Mesenteric fat pad (tissue), 1 donor: ENCODE measurements around the gene C6orf136. TPM values are rescaled to one million over a fixed set of nuclear protein-coding genes. Genes with fewer than 3 reads are reported as not detected.

Experiments used
- DNase-seq: peaks from one replicate; pipeline ENCODE4 v3.0.0-alpha.2; 2020; ENCODE audit warnings: low spot score
- long read RNA-seq: library from polyadenylated mRNA; unstranded; transcript quantifications from one replicate; pipeline ENCODE4 v2.0.0, GENCODE V29; 2020
- total RNA-seq: library from RNA; stranded (reverse); fragmentation: NEBNext Ultra II Directional; extraction: Animal tissue kit (Norgen Biotek cat#: 25700); gene quantifications from one replicate; pipeline ENCODE4 v1.2.1, GENCODE V29; 2021
- donor health status: DM: yes; HTN: yes; CAD: no.

The C6orf136 gene
- total RNA-seq: 12.4 TPM
- long read RNA-seq, partial matches to known transcripts: 1 of 8 reads
- long read RNA-seq, other reads (novel, unspliced or antisense): 2 of 8 reads

- DNase-seq: peak; percentile 98
Observed at GRCh38 chr6:30646450-30647241, at the start of gene C6orf136. Gene C6orf136 (plus strand): TSS chr6:30647133. CDS start chr6:30647232, 99 bp downstream.

- peak; percentile 78 for DNase-seq
Observed at GRCh38 chr6:30597315-30598144, 49.4 kb upstream of the C6orf136 start.

- DNase-seq: no peak
Observed at GRCh38 chr6:30598912-30599624, 47.9 kb upstream of the C6orf136 start.

- DNase-seq: no peak
Observed at GRCh38 chr6:30599625-30600324, 47.2 kb upstream of the C6orf136 start.

GRCh38 chr6:30600451-30600961 is 46.4 kb upstream of the C6orf136 start:
- DNase-seq: no peak

GRCh38 chr6:30601436-30601814 is 45.5 kb upstream of the C6orf136 start:
- DNase-seq: no peak

GRCh38 chr6:30601815-30602641 is 44.9 kb upstream of the C6orf136 start:
- DNase-seq: no peak

GRCh38 chr6:30603961-30604360 is 43.0 kb upstream of the C6orf136 start:
- no peak for DNase-seq

GRCh38 chr6:30610065-30610464 is 36.9 kb upstream of the C6orf136 start:
- DNase-seq: no peak

GRCh38 chr6:30611150-30611855 is 35.6 kb upstream of the C6orf136 start:
- no peak for DNase-seq

- no peak for DNase-seq
Observed at GRCh38 chr6:30611856-30612194, 35.1 kb upstream of the C6orf136 start.

GRCh38 chr6:30612213-30612612 is 34.7 kb upstream of the C6orf136 start:
- no peak for DNase-seq

GRCh38 chr6:30612687-30613248 is 34.2 kb upstream of the C6orf136 start:
- no peak for DNase-seq

GRCh38 chr6:30613251-30614043 is 33.5 kb upstream of the C6orf136 start:
- no peak for DNase-seq

- no peak for DNase-seq
Observed at GRCh38 chr6:30614044-30614842, 32.7 kb upstream of the C6orf136 start.

- DNase-seq: no peak
Observed at GRCh38 chr6:30614843-30615218, 32.1 kb upstream of the C6orf136 start.

GRCh38 chr6:30615219-30615957 is 31.5 kb upstream of the C6orf136 start:
- no peak for DNase-seq
